WTC11 (cell line): ENCODE data around the gene NR3C1. TPM values are rescaled to one million over a fixed set of nuclear protein-coding genes. Genes with fewer than 3 reads are reported as not detected.

Experiments used
- ATAC-seq: fragments of 200-7000 bp; cut with Tn5 transposase; 2 replicates; pipeline ENCODE4 v1.10.0; 2021; ENCODE audit warnings: mild to moderate bottlenecking, moderate library complexity
- CTCF ChIA-PET: fragments of 300-600 bp; sonication (Branson Sonifier 250); formaldehyde crosslinking; loops from one replicate; lab custom pipeline; 2021; ENCODE audit warnings: antibody characterized with exemption; lab: Charles Lee
- POLR2A ChIA-PET: fragments of 350-600 bp; sonication (Branson Sonifier 250); formaldehyde crosslinking; loops from one replicate; lab custom pipeline; 2021; ENCODE audit warnings: antibody characterized with exemption; lab: Charles Lee
- DNase-seq: peaks from one replicate; pipeline ENCODE4 v3.0.0; 2021; ENCODE audit warnings: low spot score
- H3K27ac Mint-ChIP-seq: 2 replicates; pipeline ENCODE4 v1.8.0; 2021; ENCODE audit warnings: mixed read lengths
- H3K27me3 Mint-ChIP-seq: 2 replicates; pipeline ENCODE4 v1.8.0; 2021; ENCODE audit warnings: low read depth, mild to moderate bottlenecking, moderate library complexity, mixed read lengths
- H3K36me3 Mint-ChIP-seq: 2 replicates; pipeline ENCODE4 v1.8.0; 2021; ENCODE audit warnings: mixed read lengths
- H3K4me1 Mint-ChIP-seq: 2 replicates; pipeline ENCODE4 v1.8.0; 2022; ENCODE audit warnings: mixed read lengths
- H3K4me3 Mint-ChIP-seq: 2 replicates; pipeline ENCODE4 v1.8.0; 2021; ENCODE audit warnings: mild to moderate bottlenecking, moderate library complexity, mixed read lengths
- H3K9me3 Mint-ChIP-seq: 2 replicates; pipeline ENCODE4 v1.8.0; 2021; ENCODE audit warnings: mixed read lengths
- ARID4B ChIP-seq: sonication (generic); formaldehyde crosslinking; IDR thresholded peaks from 2 replicates; pipeline ENCODE4 v1.8.0; 2023; ENCODE audit warnings: missing genetic modification reagents, mild to moderate bottlenecking, borderline replicate concordance
- CREB1 ChIP-seq: sonication (generic); formaldehyde crosslinking; IDR thresholded peaks from 2 replicates; pipeline ENCODE4 v1.8.0; 2023; ENCODE audit warnings: mild to moderate bottlenecking, missing genetic modification reagents
- CREM ChIP-seq: sonication (generic); formaldehyde crosslinking; IDR thresholded peaks from 2 replicates; pipeline ENCODE4 v1.8.1; 2022; ENCODE audit warnings: mild to moderate bottlenecking, missing genetic modification reagents, moderate library complexity
- ETV6 ChIP-seq: sonication (generic); formaldehyde crosslinking; IDR thresholded peaks from 2 replicates; pipeline ENCODE4 v1.8.1; 2022; ENCODE audit warnings: mild to moderate bottlenecking, missing genetic modification reagents
- JAZF1 ChIP-seq: fragments of 250-450 bp; sonication (Bioruptor Pico); IDR thresholded peaks from 2 replicates; pipeline ENCODE4 v1.9.0; 2021; ENCODE audit warnings: moderate library complexity, mild to moderate bottlenecking, inconsistent platforms
- JUN ChIP-seq: sonication (generic); formaldehyde crosslinking; IDR thresholded peaks from 2 replicates; pipeline ENCODE4 v1.8.0; 2023; ENCODE audit warnings: mild to moderate bottlenecking, missing genetic modification reagents
- MAX ChIP-seq: sonication (generic); formaldehyde crosslinking; IDR thresholded peaks from 2 replicates; pipeline ENCODE4 v1.8.0; 2022; ENCODE audit warnings: mild to moderate bottlenecking, missing genetic modification reagents
- MYBL2 ChIP-seq: sonication (generic); formaldehyde crosslinking; IDR thresholded peaks from 2 replicates; pipeline ENCODE4 v1.8.1; 2023; ENCODE audit warnings: mild to moderate bottlenecking, moderate library complexity, missing genetic modification reagents
- NFE2L1 ChIP-seq: sonication (generic); formaldehyde crosslinking; IDR thresholded peaks from 2 replicates; pipeline ENCODE4 v1.8.1; 2023; ENCODE audit warnings: missing genetic modification reagents
- NFYB ChIP-seq: sonication (generic); formaldehyde crosslinking; conservative IDR thresholded peaks from 2 replicates; pipeline ENCODE4 v1.8.0; 2022; ENCODE audit warnings: low read depth, missing genetic modification reagents
- NR1H2 ChIP-seq: sonication (generic); formaldehyde crosslinking; IDR thresholded peaks from 2 replicates; pipeline ENCODE4 v1.9.0; 2021; ENCODE audit warnings: mild to moderate bottlenecking, moderate library complexity, missing genetic modification reagents
- NR3C1 ChIP-seq: sonication (generic); formaldehyde crosslinking; conservative IDR thresholded peaks from 2 replicates; pipeline ENCODE4 v1.8.1; 2023; ENCODE audit warnings: low read depth, mild to moderate bottlenecking, missing genetic modification reagents
- PRDM15 ChIP-seq: sonication (generic); formaldehyde crosslinking; IDR thresholded peaks from 2 replicates; pipeline ENCODE4 v1.8.0; 2022; ENCODE audit warnings: missing genetic modification reagents
- RORB ChIP-seq: fragments of 250-450 bp; sonication (Bioruptor Pico); IDR thresholded peaks from 2 replicates; pipeline ENCODE4 v1.9.0; 2021; ENCODE audit warnings: mild to moderate bottlenecking
- SMAD3 ChIP-seq: sonication (generic); formaldehyde crosslinking; IDR thresholded peaks from 2 replicates; pipeline ENCODE4 v1.8.0; 2022; ENCODE audit warnings: missing genetic modification reagents, mild to moderate bottlenecking, borderline replicate concordance
- SMAD4 ChIP-seq: sonication (generic); formaldehyde crosslinking; IDR thresholded peaks from 2 replicates; pipeline ENCODE4 v1.8.0; 2022; ENCODE audit warnings: mild to moderate bottlenecking, missing genetic modification reagents
- SP1 ChIP-seq: sonication (generic); formaldehyde crosslinking; conservative IDR thresholded peaks from 2 replicates; pipeline ENCODE4 v1.8.1; 2022; ENCODE audit warnings: missing genetic modification reagents
- TP53 ChIP-seq: sonication (generic); formaldehyde crosslinking; IDR thresholded peaks from 2 replicates; pipeline ENCODE4 v1.8.1; 2023; ENCODE audit warnings: mild to moderate bottlenecking, missing genetic modification reagents
- USF1 ChIP-seq: sonication (generic); formaldehyde crosslinking; IDR thresholded peaks from 2 replicates; pipeline ENCODE4 v1.8.0; 2022; ENCODE audit warnings: mild to moderate bottlenecking, missing genetic modification reagents
- ZNF219 ChIP-seq: sonication (generic); formaldehyde crosslinking; IDR thresholded peaks from 2 replicates; pipeline ENCODE4 v1.8.0; 2023; ENCODE audit warnings: missing genetic modification reagents, mild to moderate bottlenecking, borderline replicate concordance
- ZNF232 ChIP-seq: sonication (generic); formaldehyde crosslinking; IDR thresholded peaks from 2 replicates; pipeline ENCODE4 v1.8.0; 2022; ENCODE audit warnings: mild to moderate bottlenecking, missing genetic modification reagents
- ZNF263 ChIP-seq: sonication (generic); formaldehyde crosslinking; IDR thresholded peaks from 2 replicates; pipeline ENCODE4 v1.8.1; 2022; ENCODE audit warnings: low read depth, mild to moderate bottlenecking, moderate library complexity, missing genetic modification reagents
- ZNF281 ChIP-seq: sonication (generic); formaldehyde crosslinking; IDR thresholded peaks from 2 replicates; pipeline ENCODE4 v1.8.0; 2023; ENCODE audit warnings: mild to moderate bottlenecking, missing genetic modification reagents
- ZNF423 ChIP-seq: fragments of 250-450 bp; sonication (Bioruptor Pico); IDR thresholded peaks from 2 replicates; pipeline ENCODE4 v2.1.2; 2022; ENCODE audit warnings: mild to moderate bottlenecking, moderate library complexity
- total RNA-seq: library from RNA; stranded (reverse); gene quantifications from 3 replicates; pipeline ENCODE4 v1.2.3, GENCODE V29; 2021
- TF ChIP-seq, protein P1 (sequence below): sonication (generic); formaldehyde crosslinking; IDR thresholded peaks from 2 replicates; pipeline ENCODE4 v1.8.1; 2022; ENCODE audit warnings: low read depth, mild to moderate bottlenecking, moderate library complexity, missing genetic modification reagents, borderline replicate concordance

Gene NR3C1
- total RNA-seq, 1 experiment from 2014 or later: 15.0 TPM

DNA sequence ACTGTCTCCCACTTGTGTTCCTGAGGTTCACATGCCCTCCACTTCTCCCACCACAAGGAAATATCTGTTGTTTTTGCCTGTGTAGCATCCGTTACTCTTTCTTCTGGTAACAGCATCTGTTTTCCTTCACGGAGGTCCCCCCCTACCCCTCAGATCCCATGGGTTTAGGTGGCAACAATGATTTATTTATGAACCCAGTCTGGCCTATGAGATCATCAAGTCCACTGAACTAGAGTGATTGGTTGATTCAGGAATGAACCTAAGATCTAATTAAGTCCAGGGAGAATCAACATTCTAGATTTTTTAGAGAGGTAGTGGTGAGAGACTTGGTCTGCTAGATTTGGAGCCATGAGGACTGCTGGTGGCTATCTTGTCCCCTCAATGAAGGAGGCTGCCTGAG, 166.8 kb downstream of the NR3C1 start:
- Mint-ChIP-seq H3K27ac (no peak overlapping the region), H3K9me3 (peaks cover 5% of the 10 kb centered on the region; the same call in 1 of the 2 replicates)
- no peak for DNase-seq
- TF ChIP-seq SMAD4 (CRISPR knock-in tag) (no peak), ETV6 (CRISPR knock-in tag) (no peak), ZNF281 (CRISPR knock-in tag) (no peak), NR1H2 (no peak), USF1 (CRISPR knock-in tag) (no peak), ZNF423 (no peak), NR3C1 (CRISPR knock-in tag) (no peak)
- TF ChIP-seq, protein P1, sequence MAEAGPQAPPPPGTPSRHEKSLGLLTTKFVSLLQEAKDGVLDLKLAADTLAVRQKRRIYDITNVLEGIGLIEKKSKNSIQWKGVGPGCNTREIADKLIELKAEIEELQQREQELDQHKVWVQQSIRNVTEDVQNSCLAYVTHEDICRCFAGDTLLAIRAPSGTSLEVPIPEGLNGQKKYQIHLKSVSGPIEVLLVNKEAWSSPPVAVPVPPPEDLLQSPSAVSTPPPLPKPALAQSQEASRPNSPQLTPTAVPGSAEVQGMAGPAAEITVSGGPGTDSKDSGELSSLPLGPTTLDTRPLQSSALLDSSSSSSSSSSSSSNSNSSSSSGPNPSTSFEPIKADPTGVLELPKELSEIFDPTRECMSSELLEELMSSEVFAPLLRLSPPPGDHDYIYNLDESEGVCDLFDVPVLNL: no peak
- TF ChIP-seq, all 79 proteins: peak for 0
- no peaks in the 10 kb centered on the region; the same call in 1 of the 2 replicates for H3K27me3 Mint-ChIP-seq
- H3K36me3 Mint-ChIP-seq: no peaks in the 10 kb centered on the region
- peaks cover 10% of the 10 kb centered on the region for H3K4me1 Mint-ChIP-seq
- CTCF ChIA-PET: no interaction called here
- ATAC-seq: no peak
- POLR2A ChIA-PET: no interaction called here
- no peak overlapping the region for H3K4me3 Mint-ChIP-seq

GRCh38 chr5:143235423-143235822, 168.1 kb downstream of the NR3C1 start:
- Mint-ChIP-seq H3K36me3 (no peaks in the 10 kb centered on the region), H3K4me3 (no peak overlapping the region), H3K27ac (no peak overlapping the region), H3K9me3 (peaks cover 5% of the 10 kb centered on the region; the same call in 1 of the 2 replicates), H3K4me1 (peaks cover 12% of the 10 kb centered on the region), H3K27me3 (no peaks in the 10 kb centered on the region; the same call in 1 of the 2 replicates)
- POLR2A ChIA-PET: no interaction called here
- ATAC-seq: no peak
- no peak for DNase-seq
- TF ChIP-seq RORB (CRISPR knock-in tag): no peak
- TF ChIP-seq NFE2L1 (CRISPR knock-in tag): no peak
- no peak for TF ChIP-seq ETV6 (CRISPR knock-in tag)
- no peak for TF ChIP-seq TP53 (CRISPR knock-in tag)
- no peak for TF ChIP-seq MAX (CRISPR knock-in tag)
- TF ChIP-seq CREB1 (CRISPR knock-in tag): no peak
- no peak for TF ChIP-seq ZNF232 (CRISPR knock-in tag)
- no peak for TF ChIP-seq SP1
- TF ChIP-seq CREM (CRISPR knock-in tag): no peak
- no peak for TF ChIP-seq NFYB
- no peak for TF ChIP-seq JAZF1 (CRISPR knock-in tag)
- TF ChIP-seq ZNF219 (CRISPR knock-in tag): no peak
- no peak for TF ChIP-seq ZNF263 (CRISPR knock-in tag)
- no peak for TF ChIP-seq ARID4B (CRISPR knock-in tag)
- TF ChIP-seq NR3C1 (CRISPR knock-in tag): no peak
- no peak for TF ChIP-seq JUN (CRISPR knock-in tag)
- TF ChIP-seq PRDM15 (CRISPR knock-in tag): no peak
- TF ChIP-seq ZNF423: no peak
- TF ChIP-seq SMAD3: no peak
- no peak for TF ChIP-seq MYBL2 (CRISPR knock-in tag)
- CTCF ChIA-PET: no interaction called here
